ENCODE data around the gene CCDC160.

CCDC160 gene

DNA sequence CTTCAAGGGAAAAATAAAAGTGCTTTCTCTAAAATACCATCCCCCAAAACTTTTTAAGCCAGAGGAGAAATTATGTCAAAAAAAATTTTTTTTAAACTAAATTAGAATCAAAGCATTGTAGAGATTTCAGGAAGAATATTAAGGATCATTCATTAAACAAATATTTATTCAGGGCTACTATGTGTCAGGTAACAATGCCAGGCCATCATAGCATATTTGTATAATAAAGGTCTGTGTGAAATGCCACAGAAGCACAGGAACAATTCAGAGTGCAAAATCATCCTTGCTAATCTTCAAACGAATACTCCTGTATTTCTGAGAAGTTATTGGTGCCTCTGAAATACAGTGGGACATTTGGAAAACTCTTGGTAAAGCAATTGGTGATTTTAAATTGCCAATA, 2.0 kb downstream of the CCDC160 start:
- H3K4me3 ChIP-seq (ENCODE audit: low read depth, low read length): no peak overlapping the region
- TF ChIP-seq, protein P1, sequence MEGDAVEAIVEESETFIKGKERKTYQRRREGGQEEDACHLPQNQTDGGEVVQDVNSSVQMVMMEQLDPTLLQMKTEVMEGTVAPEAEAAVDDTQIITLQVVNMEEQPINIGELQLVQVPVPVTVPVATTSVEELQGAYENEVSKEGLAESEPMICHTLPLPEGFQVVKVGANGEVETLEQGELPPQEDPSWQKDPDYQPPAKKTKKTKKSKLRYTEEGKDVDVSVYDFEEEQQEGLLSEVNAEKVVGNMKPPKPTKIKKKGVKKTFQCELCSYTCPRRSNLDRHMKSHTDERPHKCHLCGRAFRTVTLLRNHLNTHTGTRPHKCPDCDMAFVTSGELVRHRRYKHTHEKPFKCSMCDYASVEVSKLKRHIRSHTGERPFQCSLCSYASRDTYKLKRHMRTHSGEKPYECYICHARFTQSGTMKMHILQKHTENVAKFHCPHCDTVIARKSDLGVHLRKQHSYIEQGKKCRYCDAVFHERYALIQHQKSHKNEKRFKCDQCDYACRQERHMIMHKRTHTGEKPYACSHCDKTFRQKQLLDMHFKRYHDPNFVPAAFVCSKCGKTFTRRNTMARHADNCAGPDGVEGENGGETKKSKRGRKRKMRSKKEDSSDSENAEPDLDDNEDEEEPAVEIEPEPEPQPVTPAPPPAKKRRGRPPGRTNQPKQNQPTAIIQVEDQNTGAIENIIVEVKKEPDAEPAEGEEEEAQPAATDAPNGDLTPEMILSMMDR (IDR thresholded peaks at IDR 0.05; ENCODE audit: borderline replicate concordance, insufficient read depth, low read depth, low read length): no peak

DNA sequence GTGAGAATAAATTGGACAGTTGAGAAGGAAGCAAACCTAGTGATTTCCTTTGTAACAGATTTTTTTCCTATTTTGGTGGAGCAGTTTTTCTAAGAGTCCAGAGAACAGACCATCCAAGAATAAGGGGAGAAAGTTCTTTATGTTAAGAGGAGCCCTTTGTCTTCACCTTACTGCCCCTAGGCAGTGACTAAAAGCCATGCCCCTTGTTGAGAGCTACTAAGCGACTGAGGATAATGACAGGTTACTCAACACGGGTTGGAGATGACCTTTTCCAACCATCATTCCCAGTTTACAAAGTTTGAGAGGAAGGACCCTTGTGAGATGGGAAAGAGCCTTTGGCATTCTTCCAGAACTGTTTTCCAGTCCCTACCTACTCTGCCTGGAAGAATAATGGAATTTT, 3.2 kb downstream of the CCDC160 start:
- TF ChIP-seq, protein P1 (IDR thresholded peaks at IDR 0.05; ENCODE audit: borderline replicate concordance, insufficient read depth, low read depth, low read length): no peak
- H3K4me3 ChIP-seq (ENCODE audit: low read depth, low read length): no peak overlapping the region

DNA sequence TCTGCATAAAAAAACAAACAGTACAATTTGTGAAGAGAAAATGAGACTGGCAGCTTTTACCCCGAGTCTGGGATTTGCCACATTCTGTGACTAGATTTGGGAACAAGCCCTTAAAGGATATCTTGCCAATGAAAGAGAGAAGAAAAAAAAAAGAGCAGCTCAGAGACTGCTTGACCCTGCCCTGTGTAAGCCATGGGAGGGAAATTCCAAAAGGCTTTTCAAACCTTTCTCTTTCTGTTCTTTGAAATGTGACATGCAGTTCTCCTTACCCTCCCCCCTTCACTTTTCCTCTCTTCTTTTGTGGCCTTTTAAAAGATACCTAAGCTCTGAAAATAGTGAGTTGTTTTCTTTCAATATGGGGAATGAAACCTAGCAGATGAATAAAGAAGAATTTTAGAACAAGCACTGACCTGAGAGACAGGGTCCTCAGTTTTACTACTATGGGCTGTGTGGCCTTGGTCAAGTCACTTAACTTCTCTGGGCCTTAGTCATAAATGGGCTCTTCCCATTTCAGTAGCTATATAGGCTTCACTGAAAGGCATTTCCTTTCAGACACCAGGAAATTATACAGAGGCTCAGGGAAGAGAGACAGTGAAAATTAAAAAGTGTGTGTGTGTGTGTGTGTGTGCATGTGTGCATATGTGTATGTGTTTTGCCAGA, 5.1 kb downstream of the CCDC160 start:
- TF ChIP-seq, protein P1 (IDR thresholded peaks at IDR 0.05; ENCODE audit: borderline replicate concordance, insufficient read depth, low read depth, low read length): no peak
- H3K4me3 ChIP-seq (ENCODE audit: low read depth, low read length): no peak overlapping the region

DNA sequence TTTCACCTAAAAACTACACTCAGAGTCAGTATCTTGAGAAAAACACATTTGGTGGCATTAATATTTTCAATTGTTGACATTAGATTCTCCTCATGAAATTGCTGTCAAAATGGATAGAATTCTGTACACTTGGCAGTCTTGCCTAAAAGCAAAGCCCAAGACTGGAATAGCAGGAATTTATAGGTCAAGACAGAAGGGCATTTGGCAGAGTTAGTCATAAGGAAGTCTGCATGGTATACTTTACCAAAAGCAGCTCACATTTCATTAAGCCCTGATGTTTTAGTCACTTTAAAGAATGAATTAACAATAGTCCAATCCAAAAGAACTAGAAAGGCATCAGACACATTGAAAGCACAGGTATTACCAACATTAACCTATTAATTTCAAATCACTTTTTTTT, 7.1 kb downstream of the CCDC160 start:
- TF ChIP-seq, protein P1 (IDR thresholded peaks at IDR 0.05; ENCODE audit: borderline replicate concordance, insufficient read depth, low read depth, low read length): no peak

DNA sequence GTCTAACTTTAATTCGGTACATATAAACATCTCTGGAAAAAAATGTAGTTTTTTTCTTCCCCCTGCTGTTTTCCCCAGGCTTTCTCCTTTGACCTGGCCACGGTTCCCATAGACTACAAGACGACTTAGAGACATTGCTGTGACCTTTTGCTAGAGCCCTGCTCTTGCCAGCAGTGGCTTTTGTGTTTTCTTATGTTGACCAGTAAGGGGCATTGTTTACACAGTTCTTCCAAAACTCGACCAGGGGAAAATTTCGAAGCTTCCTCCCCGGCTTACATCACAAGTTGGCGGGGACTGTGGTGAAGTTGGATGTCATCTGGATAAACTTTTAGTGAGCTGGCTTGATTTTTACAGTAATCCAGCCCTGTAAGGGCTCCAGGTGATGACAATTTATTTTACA, 9.3 kb downstream of the CCDC160 start:
- TF ChIP-seq, protein P1 (IDR thresholded peaks at IDR 0.05; ENCODE audit: borderline replicate concordance, insufficient read depth, low read depth, low read length): 0 out of 2 replicates have a peak, but pooled peaks have one; percentile 18
- H3K4me3 ChIP-seq (ENCODE audit: low read depth, low read length): no peak overlapping the region

More for the DNA sequence above, 7.1 kb downstream of the CCDC160 start:
- no peak overlapping the region for H3K4me3 ChIP-seq (ENCODE audit: low read depth, low read length)

DNA sequence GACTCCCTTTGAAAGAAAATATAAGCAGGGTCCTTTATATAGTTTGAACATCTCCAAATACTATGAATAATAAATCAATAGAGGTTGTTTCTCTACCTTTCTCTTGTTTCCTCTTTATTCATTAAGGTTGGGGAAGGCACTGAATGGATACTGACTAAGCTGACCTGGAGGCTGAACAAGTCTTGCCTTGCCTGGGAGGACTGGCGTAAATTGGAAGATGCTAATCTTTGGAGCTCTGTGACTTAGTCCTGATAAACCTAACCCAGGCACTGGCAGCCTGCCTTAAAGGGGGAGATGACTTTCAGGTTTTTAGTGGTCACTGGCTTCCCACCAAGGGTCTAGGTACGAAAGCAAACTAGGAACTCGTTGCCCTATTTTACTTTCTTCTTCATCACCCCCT, 10.5 kb downstream of the CCDC160 start:
- TF ChIP-seq, protein P1 (IDR thresholded peaks at IDR 0.05; ENCODE audit: borderline replicate concordance, insufficient read depth, low read depth, low read length): no peak
- H3K4me3 ChIP-seq (ENCODE audit: low read depth, low read length): no peak overlapping the region

DNA sequence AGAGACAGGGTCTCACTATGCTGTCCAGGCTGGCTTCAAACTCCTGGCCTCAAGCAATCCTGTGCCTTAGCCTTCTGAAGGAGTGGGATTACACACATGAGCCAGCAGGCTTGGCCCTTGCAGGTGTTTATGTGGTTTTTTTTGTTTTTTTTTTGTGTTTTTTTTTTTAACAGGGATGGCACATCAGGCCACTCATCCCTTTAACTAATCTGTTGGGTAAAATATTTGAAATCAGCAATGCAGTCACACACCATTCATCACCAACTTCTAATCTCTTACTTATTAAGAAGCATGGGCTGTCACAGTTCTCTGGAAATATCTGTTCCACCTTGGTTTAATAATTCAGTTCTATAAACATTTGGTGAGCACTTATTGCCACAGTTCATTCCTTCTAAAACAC, 12.3 kb downstream of the CCDC160 start:
- TF ChIP-seq, protein P1 (IDR thresholded peaks at IDR 0.05; ENCODE audit: borderline replicate concordance, insufficient read depth, low read depth, low read length): no peak
- no peak overlapping the region for H3K4me3 ChIP-seq (ENCODE audit: low read depth, low read length)

Measured in GM12875 (cell line).